ENCODE measurements around the gene LIN28A.

LIN28A gene

DNA sequence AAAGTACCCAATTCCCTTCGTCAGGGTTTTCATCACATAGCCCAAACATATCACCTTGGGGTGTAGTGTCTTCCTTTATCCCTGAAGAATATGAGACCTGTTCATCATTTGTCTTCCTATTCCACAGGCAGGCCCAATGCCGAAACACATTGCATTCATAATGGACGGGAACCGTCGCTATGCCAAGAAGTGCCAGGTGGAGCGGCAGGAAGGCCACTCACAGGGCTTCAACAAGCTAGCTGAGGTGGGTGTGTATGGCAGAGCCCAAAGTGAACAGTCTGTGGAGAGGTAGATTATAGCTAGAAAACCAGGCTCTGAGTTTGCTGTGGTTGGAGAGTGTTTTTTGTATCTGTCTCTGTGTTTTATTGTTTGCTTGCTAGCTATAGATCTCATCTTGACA lies 27.4 kb downstream of the LIN28A start:
- DNase-seq = no peak

GRCh38 chr1:26440259-26440658 lies 29.6 kb downstream of the LIN28A start:
- DNase-seq = no peak

- DNase-seq = no peak
These were observed 39.3 kb downstream of the LIN28A start for GRCh38 chr1:26449868-26450267.

DNA sequence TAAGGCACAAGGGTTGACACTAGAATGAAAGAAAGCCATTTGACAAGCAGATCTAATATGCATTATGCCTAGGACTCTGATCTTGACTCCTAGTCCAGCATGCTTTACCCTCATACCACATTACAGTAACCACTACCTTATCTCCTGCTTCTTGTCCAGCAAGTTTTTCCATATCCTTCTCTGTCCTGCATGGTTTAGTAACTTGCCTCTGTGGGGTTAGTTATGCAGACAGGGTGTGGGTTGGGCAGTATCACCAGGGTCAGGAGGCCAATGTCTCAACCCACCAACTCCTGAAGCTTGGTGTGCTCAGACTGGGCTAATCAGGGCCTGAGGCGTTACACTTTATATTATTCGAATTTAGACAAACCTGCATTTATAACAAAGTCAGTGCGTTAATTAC lies 40.3 kb downstream of the LIN28A start:
- no peak for DNase-seq

DNA sequence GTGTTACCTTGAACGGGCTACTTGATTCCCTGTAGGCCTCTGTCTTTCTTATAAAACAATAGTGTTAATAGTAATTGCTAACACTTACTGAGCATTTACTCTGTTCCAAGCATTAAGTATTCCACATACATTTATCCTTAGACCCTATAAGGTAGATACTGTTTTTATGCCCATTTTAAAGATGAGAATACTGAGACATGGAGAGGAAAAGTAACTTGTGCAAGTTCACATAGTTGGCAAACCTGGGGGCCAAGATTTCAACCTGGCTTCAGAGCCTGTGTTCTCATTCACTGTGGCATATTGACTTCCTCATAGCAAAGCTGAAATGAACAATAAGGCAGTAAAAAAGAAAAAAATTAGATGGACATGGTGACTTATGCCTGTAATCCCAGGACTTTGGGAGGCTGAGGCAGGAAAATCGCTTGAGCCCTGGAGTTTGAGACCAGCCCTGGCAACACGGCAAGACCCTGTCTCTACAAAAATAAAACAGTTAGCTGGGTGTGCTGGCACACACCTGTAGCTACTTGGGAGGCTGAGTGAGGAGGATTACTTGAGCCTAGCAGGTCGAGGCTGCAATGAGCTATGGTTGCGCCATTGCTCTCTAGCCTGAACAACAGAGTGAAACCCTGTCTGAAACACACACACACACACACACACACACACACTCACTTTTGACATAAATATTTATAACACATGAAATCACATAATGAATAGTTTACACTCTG lies 42.0 kb downstream of the LIN28A start:
- no peak for DNase-seq

- DNase-seq = no peak
These were observed 48.5 kb downstream of the LIN28A start for GRCh38 chr1:26459148-26459547.

GRCh38 chr1:26459573-26460031 lies 49.0 kb downstream of the LIN28A start:
- no peak for DNase-seq

DNA sequence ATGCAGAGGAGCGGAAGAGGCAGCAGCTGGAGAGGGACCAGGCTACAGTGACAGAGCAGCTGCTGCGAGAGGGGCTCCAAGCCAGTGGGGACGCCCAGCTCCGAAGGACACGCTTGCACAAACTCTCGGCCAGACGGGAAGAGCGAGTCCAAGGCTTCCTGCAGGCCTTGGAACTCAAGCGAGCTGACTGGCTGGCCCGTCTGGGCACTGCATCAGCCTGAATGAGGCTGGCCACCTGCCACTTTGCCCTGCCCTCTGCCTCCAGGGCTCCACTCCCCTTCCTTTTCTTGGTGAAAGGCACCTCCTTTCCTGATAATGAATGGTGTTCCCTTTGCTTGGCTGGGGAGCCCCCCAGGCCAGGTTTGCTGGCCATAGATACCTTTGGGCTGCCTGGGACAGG lies 58.3 kb downstream of the LIN28A start:
- peak; percentile 63 for DNase-seq

- no peak for DNase-seq
These were observed 58.9 kb downstream of the LIN28A start for GRCh38 chr1:26469558-26469957.

GRCh38 chr1:26470878-26471497 lies 60.4 kb downstream of the LIN28A start:
- DNase-seq = no peak

DNA sequence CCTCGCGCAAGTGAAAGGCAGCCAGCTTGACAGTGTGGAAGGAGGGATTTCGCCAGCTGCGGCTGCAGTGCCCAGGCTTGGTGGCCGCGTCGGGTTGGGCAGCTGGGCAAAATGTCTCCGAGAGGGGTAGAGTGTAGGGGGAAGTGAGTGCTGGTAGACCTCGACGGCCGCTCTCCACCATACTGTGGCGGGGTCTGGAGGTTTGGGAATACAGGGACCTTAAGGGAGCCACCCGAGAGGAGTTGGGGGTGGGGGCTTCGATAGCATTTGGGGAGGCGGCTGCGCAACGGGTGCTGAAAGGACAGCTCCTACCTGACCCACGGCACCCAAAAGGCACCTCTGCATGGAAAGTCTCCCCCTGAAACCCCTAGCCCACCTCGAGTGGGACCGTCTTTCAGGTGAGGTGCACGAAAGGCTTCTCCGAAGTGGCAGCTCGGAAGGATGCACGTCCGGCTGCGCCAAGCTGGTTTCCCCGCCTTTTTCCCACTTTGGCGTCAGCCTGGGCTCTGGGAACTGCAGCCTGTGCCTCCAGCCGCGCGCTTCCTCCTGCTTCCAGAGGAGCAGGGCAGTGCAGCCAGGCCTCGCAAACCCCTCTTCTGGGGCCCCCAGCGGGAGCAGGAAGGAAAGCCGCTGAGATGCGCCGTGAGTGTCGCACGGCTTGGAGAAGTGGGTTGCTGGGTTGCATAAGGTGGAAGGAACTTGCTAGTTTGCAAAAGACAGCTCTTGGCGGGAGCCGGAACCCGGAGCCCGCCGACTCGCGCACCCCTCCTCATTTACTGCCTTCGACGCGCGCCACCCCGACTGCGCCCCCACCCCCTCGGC lies 61.1 kb downstream of the LIN28A start:
- peak; percentile 87 for DNase-seq

- DNase-seq = peak; percentile 95
These were observed 61.8 kb downstream of the LIN28A start, which contains the start of gene HMGN2 for GRCh38 chr1:26472320-26472900. TSS of gene HMGN2 (plus strand) at chr1:26472440. CDS start at chr1:26472613, 173 bp downstream.

- peak; percentile 96 for DNase-seq
These were observed 62.6 kb downstream of the LIN28A start for GRCh38 chr1:26472901-26473845.

DNA sequence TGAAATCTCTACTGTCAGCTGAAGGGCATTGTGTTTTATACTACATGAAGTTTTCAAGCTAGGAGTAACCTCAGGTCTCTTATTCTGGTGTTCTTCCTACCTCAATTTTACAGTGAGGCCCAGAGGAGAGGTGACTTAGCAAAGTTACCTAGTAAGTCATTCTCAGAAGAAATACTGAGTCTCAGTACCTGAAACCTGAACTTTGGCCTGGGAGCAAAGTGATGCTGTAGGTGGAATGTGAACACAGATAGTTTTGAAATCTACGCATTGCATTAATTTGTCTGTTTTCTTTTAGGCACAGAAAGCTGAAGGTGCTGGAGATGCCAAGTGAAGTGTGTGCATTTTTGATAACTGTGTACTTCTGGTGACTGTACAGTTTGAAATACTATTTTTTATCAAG lies 64.2 kb downstream of the LIN28A start:
- DNase-seq = no peak

DNA sequence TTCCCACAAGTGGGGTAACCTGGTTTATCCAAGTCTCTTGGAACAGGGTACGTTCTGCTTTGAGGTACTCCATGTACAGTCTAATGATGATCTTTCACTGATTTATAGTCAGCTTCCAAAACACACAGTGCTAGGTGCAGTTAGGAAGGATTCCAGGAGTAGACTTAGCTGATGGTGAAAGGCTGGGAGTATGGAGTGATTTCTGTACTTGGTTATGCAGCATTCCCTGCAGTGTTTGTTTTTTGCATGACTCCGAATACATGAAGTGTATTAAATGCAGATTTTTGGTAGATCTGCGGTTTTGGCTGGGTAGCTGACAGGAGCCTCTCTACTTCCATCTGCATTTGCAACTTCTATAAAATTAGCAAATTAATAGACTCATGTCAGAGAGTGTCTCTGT lies 65.4 kb downstream of the LIN28A start:
- DNase-seq = no peak

GRCh38 chr1:26476958-26477357 lies 66.3 kb downstream of the LIN28A start:
- DNase-seq = no peak

- no peak for DNase-seq
These were observed 67.0 kb downstream of the LIN28A start for GRCh38 chr1:26477446-26478152.

GRCh38 chr1:26478159-26478558 lies 67.5 kb downstream of the LIN28A start:
- DNase-seq = no peak

GRCh38 chr1:26478988-26479387 lies 68.4 kb downstream of the LIN28A start:
- no peak for DNase-seq

All from femur (tissue), 1 donor.